Measurements from ENCODE around the gene NCAPG2.
A peak's percentile ranks its signal among the peaks of the same experiment; 100 is the strongest.
"Not testable (repeated sequence)": the region's sequence is repeated elsewhere in the genome, so short reads cannot be mapped to it uniquely, and the experiment has no call there.

NCAPG2 gene

GRCh38 chr7:158707610-158708009, 3.0 kb upstream of the NCAPG2 start:
- Histone ChIP-seq H3K27me3 (ENCODE audit: control insufficient read depth in 2 of 2, insufficient read depth in 2 of 2, low read length in 2 of 2) (no peaks in the 10 kb centered on the region), H3K9ac (ENCODE audit: low read depth in 1 of 2, low read length in 2 of 2) (no peak overlapping the region), H3K36me3 (ENCODE audit: control insufficient read depth in 2 of 2, insufficient read depth in 2 of 2, low read length in 2 of 2) (no peaks in the 10 kb centered on the region), H3K27ac (ENCODE audit: low read depth in 2 of 2, low read length in 2 of 2) (no peak overlapping the region), H3K4me3 (ENCODE audit: low read length in 2 of 2) (no peak overlapping the region), H3K4me1 (ENCODE audit: control insufficient read depth in 2 of 2, insufficient read depth in 2 of 2, low read length in 2 of 2) (peaks cover 9 to 14% of the 10 kb centered on the region in 2 donors), H3K9me3 (ENCODE audit: control insufficient read depth in 2 of 2, low read length in 2 of 2) (no peaks in the 10 kb centered on the region)

- Histone ChIP-seq H3K27ac (ENCODE audit: low read depth in 2 of 2, low read length in 2 of 2) (no peak overlapping the region), H3K9ac (ENCODE audit: low read depth in 1 of 2, low read length in 2 of 2) (no peak overlapping the region), H3K9me3 (ENCODE audit: control insufficient read depth in 2 of 2, low read length in 2 of 2) (no peaks in the 10 kb centered on the region), H3K36me3 (ENCODE audit: control insufficient read depth in 2 of 2, insufficient read depth in 2 of 2, low read length in 2 of 2) (no peaks in the 10 kb centered on the region), H3K27me3 (ENCODE audit: control insufficient read depth in 2 of 2, insufficient read depth in 2 of 2, low read length in 2 of 2) (no peaks in the 10 kb centered on the region), H3K4me3 (ENCODE audit: low read length in 2 of 2) (no peak overlapping the region), H3K4me1 (ENCODE audit: control insufficient read depth in 2 of 2, insufficient read depth in 2 of 2, low read length in 2 of 2) (peaks cover 9 to 14% of the 10 kb centered on the region in 2 donors)
Measured at GRCh38 chr7:158706710-158707590, 2.3 kb upstream of the NCAPG2 start.

- Histone ChIP-seq H3K27me3 (ENCODE audit: control insufficient read depth in 2 of 2, insufficient read depth in 2 of 2, low read length in 2 of 2) (no peaks in the 10 kb centered on the region), H3K27ac (ENCODE audit: low read depth in 2 of 2, low read length in 2 of 2) (no peak overlapping the region), H3K4me3 (ENCODE audit: low read length in 2 of 2) (peak overlapping the region in 1 of 2 donors; percentile 5), H3K9me3 (ENCODE audit: control insufficient read depth in 2 of 2, low read length in 2 of 2) (no peaks in the 10 kb centered on the region), H3K36me3 (ENCODE audit: control insufficient read depth in 2 of 2, insufficient read depth in 2 of 2, low read length in 2 of 2) (peaks cover 0 to 2% of the 10 kb centered on the region in 2 donors), H3K9ac (ENCODE audit: low read depth in 1 of 2, low read length in 2 of 2) (no peak overlapping the region), H3K4me1 (ENCODE audit: control insufficient read depth in 2 of 2, insufficient read depth in 2 of 2, low read length in 2 of 2) (peaks cover 9 to 14% of the 10 kb centered on the region in 2 donors)
Measured at GRCh38 chr7:158706273-158706704, 1.7 kb upstream of the NCAPG2 start.

- Histone ChIP-seq H3K36me3 (ENCODE audit: control insufficient read depth in 2 of 2, insufficient read depth in 2 of 2, low read length in 2 of 2) (peaks cover 0 to 2% of the 10 kb centered on the region in 2 donors), H3K9me3 (ENCODE audit: control insufficient read depth in 2 of 2, low read length in 2 of 2) (no peaks in the 10 kb centered on the region), H3K4me3 (ENCODE audit: low read length in 2 of 2) (peak overlapping the region; percentile 82 to 90), H3K4me1 (ENCODE audit: control insufficient read depth in 2 of 2, insufficient read depth in 2 of 2, low read length in 2 of 2) (peaks cover 9 to 14% of the 10 kb centered on the region in 2 donors), H3K27ac (ENCODE audit: low read depth in 2 of 2, low read length in 2 of 2) (peak overlapping the region; percentile 94 to 96), H3K9ac (ENCODE audit: low read depth in 1 of 2, low read length in 2 of 2) (peak overlapping the region; percentile 84 to 93), H3K27me3 (ENCODE audit: control insufficient read depth in 2 of 2, insufficient read depth in 2 of 2, low read length in 2 of 2) (no peaks in the 10 kb centered on the region)
Measured at GRCh38 chr7:158705234-158705850, 738 bp upstream of the NCAPG2 start.

- H3K9me3 ChIP-seq (ENCODE audit: control insufficient read depth in 2 of 2, low read length in 2 of 2); H3K27me3 ChIP-seq (ENCODE audit: control insufficient read depth in 2 of 2, insufficient read depth in 2 of 2, low read length in 2 of 2); H3K36me3 ChIP-seq (ENCODE audit: control insufficient read depth in 2 of 2, insufficient read depth in 2 of 2, low read length in 2 of 2): not testable (repeated sequence)
- H3K9ac ChIP-seq (ENCODE audit: low read depth in 1 of 2, low read length in 2 of 2): peak overlapping the region; percentile 81
- peak overlapping the region in 1 of 2 donors; percentile 43 for H3K27ac ChIP-seq (ENCODE audit: low read depth in 2 of 2, low read length in 2 of 2)
- peaks cover 9 to 14% of the 10 kb centered on the region in 2 donors for H3K4me1 ChIP-seq (ENCODE audit: control insufficient read depth in 2 of 2, insufficient read depth in 2 of 2, low read length in 2 of 2)
- H3K4me3 ChIP-seq (ENCODE audit: low read length in 2 of 2): peak overlapping the region; percentile 80 to 90
Measured at GRCh38 chr7:158703679-158704523, 703 bp downstream of the NCAPG2 start.

GRCh38 chr7:158702944-158703343, 1.7 kb downstream of the NCAPG2 start:
- no peaks in the 10 kb centered on the region for H3K9me3 ChIP-seq (ENCODE audit: control insufficient read depth in 2 of 2, low read length in 2 of 2)
- H3K27me3 ChIP-seq (ENCODE audit: control insufficient read depth in 2 of 2, insufficient read depth in 2 of 2, low read length in 2 of 2): no peaks in the 10 kb centered on the region
- H3K36me3 ChIP-seq (ENCODE audit: control insufficient read depth in 2 of 2, insufficient read depth in 2 of 2, low read length in 2 of 2): peaks cover 0 to 5% of the 10 kb centered on the region in 2 donors
- no peak overlapping the region for H3K9ac ChIP-seq (ENCODE audit: low read depth in 1 of 2, low read length in 2 of 2)
- no peak overlapping the region for H3K27ac ChIP-seq (ENCODE audit: low read depth in 2 of 2, low read length in 2 of 2)
- no peak overlapping the region for H3K4me3 ChIP-seq (ENCODE audit: low read length in 2 of 2)
- peaks cover 9 to 14% of the 10 kb centered on the region in 2 donors for H3K4me1 ChIP-seq (ENCODE audit: control insufficient read depth in 2 of 2, insufficient read depth in 2 of 2, low read length in 2 of 2)

- no peak overlapping the region for H3K9ac ChIP-seq (ENCODE audit: low read depth in 1 of 2, low read length in 2 of 2)
- H3K4me3 ChIP-seq (ENCODE audit: low read length in 2 of 2): no peak overlapping the region
- H3K4me1 ChIP-seq (ENCODE audit: control insufficient read depth in 2 of 2, insufficient read depth in 2 of 2, low read length in 2 of 2): peaks cover 9 to 14% of the 10 kb centered on the region in 2 donors
- H3K9me3 ChIP-seq (ENCODE audit: control insufficient read depth in 2 of 2, low read length in 2 of 2): no peaks in the 10 kb centered on the region
- H3K27ac ChIP-seq (ENCODE audit: low read depth in 2 of 2, low read length in 2 of 2): no peak overlapping the region
- no peaks in the 10 kb centered on the region for H3K27me3 ChIP-seq (ENCODE audit: control insufficient read depth in 2 of 2, insufficient read depth in 2 of 2, low read length in 2 of 2)
- H3K36me3 ChIP-seq (ENCODE audit: control insufficient read depth in 2 of 2, insufficient read depth in 2 of 2, low read length in 2 of 2): peaks cover 0 to 5% of the 10 kb centered on the region in 2 donors
Measured at GRCh38 chr7:158702196-158702595, 2.4 kb downstream of the NCAPG2 start.

- no peak overlapping the region for H3K27ac ChIP-seq (ENCODE audit: low read depth in 2 of 2, low read length in 2 of 2)
- H3K9ac ChIP-seq (ENCODE audit: low read depth in 1 of 2, low read length in 2 of 2): no peak overlapping the region
- peaks cover 9% of the 10 kb centered on the region in 2 donors for H3K4me1 ChIP-seq (ENCODE audit: control insufficient read depth in 2 of 2, insufficient read depth in 2 of 2, low read length in 2 of 2)
- H3K36me3 ChIP-seq (ENCODE audit: control insufficient read depth in 2 of 2, insufficient read depth in 2 of 2, low read length in 2 of 2): peaks cover 0 to 8% of the 10 kb centered on the region in 2 donors
- H3K4me3 ChIP-seq (ENCODE audit: low read length in 2 of 2): no peak overlapping the region
- H3K27me3 ChIP-seq (ENCODE audit: control insufficient read depth in 2 of 2, insufficient read depth in 2 of 2, low read length in 2 of 2): no peaks in the 10 kb centered on the region
- no peaks in the 10 kb centered on the region for H3K9me3 ChIP-seq (ENCODE audit: control insufficient read depth in 2 of 2, low read length in 2 of 2)
Measured at GRCh38 chr7:158700008-158700407, 4.6 kb downstream of the NCAPG2 start.

- Histone ChIP-seq H3K4me3 (ENCODE audit: low read length in 2 of 2) (no peak overlapping the region), H3K27me3 (ENCODE audit: control insufficient read depth in 2 of 2, insufficient read depth in 2 of 2, low read length in 2 of 2) (no peaks in the 10 kb centered on the region), H3K9me3 (ENCODE audit: control insufficient read depth in 2 of 2, low read length in 2 of 2) (no peaks in the 10 kb centered on the region), H3K9ac (ENCODE audit: low read depth in 1 of 2, low read length in 2 of 2) (no peak overlapping the region), H3K36me3 (ENCODE audit: control insufficient read depth in 2 of 2, insufficient read depth in 2 of 2, low read length in 2 of 2) (peaks cover 0 to 8% of the 10 kb centered on the region in 2 donors), H3K27ac (ENCODE audit: low read depth in 2 of 2, low read length in 2 of 2) (no peak overlapping the region), H3K4me1 (ENCODE audit: control insufficient read depth in 2 of 2, insufficient read depth in 2 of 2, low read length in 2 of 2) (peaks cover 8% of the 10 kb centered on the region in 2 donors)
Measured at GRCh38 chr7:158699341-158699740, 5.3 kb downstream of the NCAPG2 start.
